Neural crest cell (in vitro differentiated cells): ENCODE measurements around the gene CDH23. TPM values are rescaled to one million over a fixed set of nuclear protein-coding genes. Genes with fewer than 3 reads are reported as not detected.

Source experiments
- DNase-seq: peaks from one replicate; pipeline ENCODE4 v3.0.0; 2021; ENCODE audit warnings: low read depth, mixed read lengths, low spot score
- H3K27ac Mint-ChIP-seq: one replicate; pipeline ENCODE4 v1.8.0; 2021; ENCODE audit warnings: mild to moderate bottlenecking, mixed read lengths; ENCODE audit not compliant: unreplicated experiment
- H3K27me3 Mint-ChIP-seq: 2 replicates; pipeline ENCODE4 v1.8.0; 2021; ENCODE audit warnings: low read depth, mild to moderate bottlenecking, mixed read lengths
- H3K36me3 Mint-ChIP-seq: 2 replicates; pipeline ENCODE4 v1.8.0; 2021; ENCODE audit warnings: low read depth, mild to moderate bottlenecking, mixed read lengths
- H3K4me1 Mint-ChIP-seq: 2 replicates; pipeline ENCODE4 v1.8.0; 2021; ENCODE audit warnings: mixed read lengths
- H3K4me3 Mint-ChIP-seq: one replicate; pipeline ENCODE4 v1.8.0; 2021; ENCODE audit warnings: mild to moderate bottlenecking, mixed read lengths
- H3K9me3 Mint-ChIP-seq: 2 replicates; pipeline ENCODE4 v1.8.0; 2021; ENCODE audit warnings: mixed read lengths
- total RNA-seq: library from RNA; stranded (reverse); gene quantifications from 2 replicates; pipeline ENCODE4 v1.2.1, GENCODE V29; 2021
- TF ChIP-seq, protein P1 (sequence below): fragments of 200-600 bp; sonication (generic); conservative IDR thresholded peaks from 2 replicates; pipeline ENCODE4 v1.5.0; 2021; ENCODE audit warnings: antibody characterized with exemption, mild to moderate bottlenecking

CDH23 gene
- total RNA-seq, 1 donor from 2014 or later: 2.6 TPM

DNA sequence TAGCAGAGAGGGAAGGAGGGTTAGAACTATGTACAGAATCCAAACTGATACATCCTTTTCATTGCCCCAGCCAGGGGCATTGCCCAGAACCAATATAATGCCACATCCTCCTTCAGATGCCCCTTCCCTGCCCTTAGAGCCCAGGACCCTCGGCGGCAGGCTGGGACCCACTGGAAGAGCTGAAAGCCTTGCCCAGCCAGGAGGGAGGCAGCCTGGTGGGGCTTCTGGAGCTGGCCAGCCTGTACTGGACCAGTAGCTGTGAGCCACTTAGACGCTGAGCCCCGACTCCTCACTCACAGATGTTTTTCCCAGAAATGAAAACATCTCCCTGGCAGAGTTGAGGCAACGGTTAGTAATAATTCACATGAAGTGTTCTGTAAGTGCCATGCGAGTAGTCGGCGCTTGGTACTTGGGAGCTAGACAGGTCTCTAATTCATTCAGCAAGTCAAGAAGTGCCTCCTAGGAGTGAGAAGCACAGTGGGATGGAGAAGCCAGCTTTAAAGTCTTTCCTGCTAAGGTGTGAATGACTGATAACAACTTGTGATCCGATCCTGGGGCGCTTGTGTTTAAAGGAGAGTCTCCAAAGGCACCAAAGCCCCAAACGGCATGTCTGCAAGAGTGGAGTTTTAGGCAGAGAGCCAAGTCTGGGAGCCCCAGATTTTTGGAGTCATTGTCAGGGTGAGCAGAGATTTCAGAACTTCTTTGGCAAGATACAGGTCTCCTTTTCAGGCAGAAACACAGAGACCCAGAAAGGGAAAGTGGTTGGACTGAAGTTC is 366.8 kb downstream of the CDH23 start:
- TF ChIP-seq, protein P1, sequence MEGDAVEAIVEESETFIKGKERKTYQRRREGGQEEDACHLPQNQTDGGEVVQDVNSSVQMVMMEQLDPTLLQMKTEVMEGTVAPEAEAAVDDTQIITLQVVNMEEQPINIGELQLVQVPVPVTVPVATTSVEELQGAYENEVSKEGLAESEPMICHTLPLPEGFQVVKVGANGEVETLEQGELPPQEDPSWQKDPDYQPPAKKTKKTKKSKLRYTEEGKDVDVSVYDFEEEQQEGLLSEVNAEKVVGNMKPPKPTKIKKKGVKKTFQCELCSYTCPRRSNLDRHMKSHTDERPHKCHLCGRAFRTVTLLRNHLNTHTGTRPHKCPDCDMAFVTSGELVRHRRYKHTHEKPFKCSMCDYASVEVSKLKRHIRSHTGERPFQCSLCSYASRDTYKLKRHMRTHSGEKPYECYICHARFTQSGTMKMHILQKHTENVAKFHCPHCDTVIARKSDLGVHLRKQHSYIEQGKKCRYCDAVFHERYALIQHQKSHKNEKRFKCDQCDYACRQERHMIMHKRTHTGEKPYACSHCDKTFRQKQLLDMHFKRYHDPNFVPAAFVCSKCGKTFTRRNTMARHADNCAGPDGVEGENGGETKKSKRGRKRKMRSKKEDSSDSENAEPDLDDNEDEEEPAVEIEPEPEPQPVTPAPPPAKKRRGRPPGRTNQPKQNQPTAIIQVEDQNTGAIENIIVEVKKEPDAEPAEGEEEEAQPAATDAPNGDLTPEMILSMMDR: no peak
- H3K27me3 Mint-ChIP-seq: no peaks in the 10 kb centered on the region
- peaks cover 9% of the 10 kb centered on the region for H3K4me1 Mint-ChIP-seq
- no peak overlapping the region for H3K4me3 Mint-ChIP-seq
- no peak for DNase-seq
- no peaks in the 10 kb centered on the region for H3K9me3 Mint-ChIP-seq
- H3K27ac Mint-ChIP-seq: no peak overlapping the region
- no peaks in the 10 kb centered on the region for H3K36me3 Mint-ChIP-seq

DNA sequence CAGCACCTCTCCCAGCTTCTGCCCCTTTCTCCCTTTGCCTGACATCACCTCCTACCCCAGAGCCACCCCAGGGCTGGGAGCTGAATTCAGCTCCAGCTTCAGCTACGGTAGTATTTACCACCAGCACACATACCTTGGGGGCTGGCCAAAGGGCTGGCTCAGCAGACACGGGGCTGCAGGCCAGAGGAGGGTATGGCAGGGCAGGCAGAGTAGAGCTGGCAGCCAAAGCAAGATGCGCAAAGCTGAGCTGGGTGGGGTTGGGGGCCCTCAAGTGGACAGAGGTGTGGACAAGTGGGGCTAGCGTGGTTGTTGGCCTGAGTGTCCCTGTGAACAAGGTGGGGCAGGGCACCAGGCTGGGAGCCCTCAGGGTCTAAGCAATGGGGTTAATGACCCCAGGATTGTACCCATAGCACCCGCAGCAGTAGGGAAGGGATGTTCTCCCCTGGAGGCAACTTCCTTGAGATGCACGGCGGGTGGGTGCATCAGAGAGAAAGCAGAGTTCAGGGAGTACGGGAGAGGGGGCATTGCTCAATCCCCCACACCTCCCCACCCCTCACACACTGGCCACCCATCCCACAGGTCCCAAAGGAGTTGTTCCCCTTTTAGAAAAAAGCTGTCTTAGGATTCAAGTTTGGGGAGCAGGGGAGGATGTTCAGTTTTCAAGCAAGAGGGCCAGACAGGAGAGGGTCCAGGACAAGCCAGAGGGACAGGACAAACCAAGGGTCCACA is 368.6 kb downstream of the CDH23 start:
- no peak overlapping the region for H3K4me3 Mint-ChIP-seq
- H3K27ac Mint-ChIP-seq: no peak overlapping the region
- TF ChIP-seq, protein P1: no peak
- H3K36me3 Mint-ChIP-seq: no peaks in the 10 kb centered on the region
- no peak for DNase-seq
- H3K9me3 Mint-ChIP-seq: no peaks in the 10 kb centered on the region
- peaks cover 9% of the 10 kb centered on the region for H3K4me1 Mint-ChIP-seq
- H3K27me3 Mint-ChIP-seq: no peaks in the 10 kb centered on the region

DNA sequence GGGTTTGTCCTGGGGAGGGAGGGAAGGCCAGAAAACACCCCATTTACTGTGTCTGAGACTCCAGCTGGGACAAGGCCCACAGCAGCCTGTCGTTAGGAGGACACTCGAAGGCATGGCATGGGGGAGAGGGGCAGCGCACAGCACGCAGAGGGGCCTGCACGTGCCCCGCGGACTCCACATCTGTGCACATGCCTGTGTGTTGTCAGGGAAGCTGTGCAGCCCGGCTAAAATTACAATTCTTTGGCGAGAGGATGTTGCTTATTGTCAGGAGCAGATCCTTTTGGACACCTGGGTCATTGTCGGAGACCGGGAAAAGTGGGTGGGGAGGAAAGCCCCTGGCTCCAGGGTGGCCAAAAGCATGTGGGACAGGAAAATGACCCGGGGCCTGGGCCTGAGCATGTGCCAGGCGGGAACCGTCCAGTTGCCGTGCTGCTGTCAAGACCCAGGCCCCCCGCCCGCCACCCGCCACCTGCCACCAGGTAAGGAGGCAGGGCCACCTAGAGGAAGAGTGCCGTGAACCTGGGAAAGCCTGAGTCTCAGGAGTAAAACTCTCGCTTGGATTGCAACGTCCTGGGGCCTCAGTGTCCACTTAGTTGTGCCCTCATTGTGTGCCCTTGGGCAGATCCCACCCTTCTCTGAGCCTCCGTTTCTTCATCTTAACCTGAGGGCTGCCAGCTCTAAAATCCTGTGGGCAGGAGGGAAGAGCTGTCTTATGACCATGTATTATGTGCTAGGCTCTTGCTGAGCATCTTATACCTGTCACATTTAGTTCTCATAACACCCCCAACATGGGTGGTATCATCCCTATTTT is 369.4 kb downstream of the CDH23 start:
- Mint-ChIP-seq H3K27ac (no peak overlapping the region), H3K9me3 (no peaks in the 10 kb centered on the region), H3K27me3 (no peaks in the 10 kb centered on the region), H3K4me1 (peaks cover 9% of the 10 kb centered on the region), H3K36me3 (no peaks in the 10 kb centered on the region), H3K4me3 (no peak overlapping the region)
- TF ChIP-seq, protein P1: no peak
- no peak for DNase-seq

DNA sequence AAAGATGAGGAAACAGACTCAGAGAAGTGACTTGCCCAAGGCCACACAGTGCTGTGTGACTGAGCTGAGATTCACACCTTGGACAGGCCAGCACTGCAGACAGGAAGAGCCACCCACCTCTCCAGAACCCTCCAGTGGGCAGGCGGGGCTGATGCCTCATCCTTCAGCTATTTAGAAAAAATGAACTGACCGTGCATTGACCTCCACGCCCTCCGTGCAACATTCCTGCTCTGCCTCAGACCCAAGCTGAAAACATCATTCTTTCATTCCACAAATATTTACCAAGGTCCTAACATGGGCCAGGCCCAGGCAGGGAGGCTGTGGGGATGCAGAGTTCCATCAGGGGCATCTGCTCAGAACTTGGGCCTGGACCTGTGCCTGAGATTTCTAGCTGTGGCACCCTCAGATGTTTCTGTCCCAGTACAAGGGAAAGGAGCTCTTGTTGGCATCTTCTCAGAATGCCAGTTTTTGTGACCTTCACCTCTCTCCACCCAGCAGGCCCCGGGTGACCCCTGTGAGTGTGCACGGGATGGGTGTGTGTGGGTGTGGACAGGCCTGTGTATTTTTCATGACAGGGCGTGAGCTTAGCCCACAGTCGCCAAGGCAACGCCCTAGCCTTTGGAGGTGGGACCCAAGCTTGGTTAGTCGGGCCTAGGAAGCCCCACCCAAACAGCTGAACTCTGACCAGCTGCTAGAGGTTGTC is 370.1 kb downstream of the CDH23 start:
- H3K4me3 Mint-ChIP-seq: no peak overlapping the region

More for the DNA sequence above, 370.1 kb downstream of the CDH23 start:
- no peak overlapping the region for H3K27ac Mint-ChIP-seq
- no peaks in the 10 kb centered on the region for H3K27me3 Mint-ChIP-seq
- peaks cover 9% of the 10 kb centered on the region for H3K4me1 Mint-ChIP-seq
- H3K9me3 Mint-ChIP-seq: no peaks in the 10 kb centered on the region
- no peak for DNase-seq
- TF ChIP-seq, protein P1: no peak
- no peaks in the 10 kb centered on the region for H3K36me3 Mint-ChIP-seq
